GM12878 (cell line): Measurements from ENCODE around the gene MGLL. TPM values are rescaled to one million over a fixed set of nuclear protein-coding genes. Genes with fewer than 3 reads are reported as not detected.

Experiments used
- CBFB ChIP-seq: IDR thresholded peaks from 2 replicates; pipeline ENCODE4 v1.6.1; 2016; ENCODE audit warnings: antibody characterized with exemption, low read depth
- EGR1 ChIP-seq, 2 experiments: IDR thresholded peaks; 1 replicate in 1 of 2; 2 replicates in 1 of 2; pipeline ENCODE4 v1.6.1; 2011 to 2012; ENCODE audit warnings: low read depth in 2 of 2, low read length in 2 of 2, borderline replicate concordance in 1 of 2, mild to moderate bottlenecking in 1 of 2, moderate library complexity in 1 of 2
- MEF2B ChIP-seq: fragments of 450-650 bp; IDR thresholded peaks from 2 replicates; pipeline ENCODE4 v1.6.1; 2018; ENCODE audit warnings: mild to moderate bottlenecking, moderate library complexity; ENCODE audit not compliant: partially characterized antibody, poor library complexity, severe bottlenecking
- MTA3 ChIP-seq: IDR thresholded peaks from 2 replicates; pipeline ENCODE4 v1.6.1; 2012; ENCODE audit warnings: low read length, inconsistent platforms, borderline replicate concordance
- MYB ChIP-seq: fragments of 150-350 bp; IDR thresholded peaks from 2 replicates; pipeline ENCODE4 v1.6.1; 2014; ENCODE audit warnings: mild to moderate bottlenecking, low read depth, low read length, borderline replicate concordance
- NBN ChIP-seq: fragments of 450-650 bp; IDR thresholded peaks from 2 replicates; pipeline ENCODE4 v1.6.1; 2016
- NFIC ChIP-seq: IDR thresholded peaks from 2 replicates; pipeline ENCODE4 v1.6.1; 2012; ENCODE audit warnings: low read depth, mild to moderate bottlenecking, inconsistent platforms, low read length, moderate library complexity
- NRF1 ChIP-seq: conservative IDR thresholded peaks from 2 replicates; pipeline ENCODE4 v1.6.1; 2011; ENCODE audit warnings: mild to moderate bottlenecking, low read depth, low read length, improper control_type of control experiment
- PAX8 ChIP-seq: fragments of 450-650 bp; IDR thresholded peaks from 2 replicates; pipeline ENCODE4 v1.6.1; 2017; ENCODE audit warnings: mild to moderate bottlenecking, moderate library complexity
- POLR2A ChIP-seq: IDR thresholded peaks from 2 replicates; pipeline ENCODE4 v1.6.1; 2011; ENCODE audit warnings: low read depth, mild to moderate bottlenecking, low read length
- POLR2AphosphoS5 ChIP-seq: IDR thresholded peaks from 2 replicates; pipeline ENCODE4 v1.6.1; 2011; ENCODE audit warnings: mild to moderate bottlenecking, low read length, inconsistent platforms
- ZNF217 ChIP-seq: fragments of 450-650 bp; IDR thresholded peaks from 2 replicates; pipeline ENCODE4 v1.6.1; 2017; ENCODE audit warnings: antibody characterized with exemption, mild to moderate bottlenecking
- ZNF687 ChIP-seq: fragments of 450-650 bp; IDR thresholded peaks from 2 replicates; pipeline ENCODE4 v1.6.1; 2017; ENCODE audit warnings: mild to moderate bottlenecking, moderate library complexity
- polyA plus RNA-seq, 11 experiments: library from polyadenylated mRNA; depleted of rRNA in 4 of 11; unstranded in 6 of 11; stranded (reverse) in 5 of 11; fragments of >200 nt; fragmentation: Nextera tagmentation in 4 of 11; fragmentation: Illumina TruSeq in 1 of 11; extraction: Ambion mirVana in 4 of 11; extraction: Trizol in 1 of 11; gene quantifications; 1 replicate in 1 of 11; 2 replicates in 10 of 11; pipeline versions ENCODE4 v1.2.1 to v1.2.3, GENCODE V29; 2011 to 2016; ENCODE audit warnings: inconsistent platforms in 2 of 11, missing spikeins in 2 of 11, low read depth in 1 of 11
- total RNA-seq, 4 experiments: library from RNA; depleted of rRNA in 3 of 4; stranded (reverse); fragments of >200 nt in 3 of 4; fragmentation: Illumina TruSeq in 1 of 4; extraction: Trizol in 1 of 4; gene quantifications; 2 replicates each; pipeline versions ENCODE4 v1.2.1 to v1.2.3, GENCODE V29; 2013 to 2021
- TF ChIP-seq, protein P1 (sequence below): IDR thresholded peaks from 2 replicates; pipeline ENCODE4 v1.6.1; 2011; ENCODE audit warnings: low read depth, low read length, improper control_type of control experiment, borderline replicate concordance
- TF ChIP-seq, protein P2 (sequence below): fragments of 450-650 bp; IDR thresholded peaks from 2 replicates; pipeline ENCODE4 v1.6.1; 2017; ENCODE audit warnings: low read depth, mild to moderate bottlenecking, moderate library complexity
- TF ChIP-seq, protein P3 (sequence below): fragments of 450-650 bp; IDR thresholded peaks from 2 replicates; pipeline ENCODE4 v1.6.1; 2018; ENCODE audit warnings: borderline replicate concordance, mild to moderate bottlenecking; ENCODE audit not compliant: partially characterized antibody
- TF ChIP-seq, protein P4 (sequence below): IDR thresholded peaks from 2 replicates; pipeline ENCODE4 v1.6.1; 2012; ENCODE audit warnings: low read length, inconsistent platforms
- TF ChIP-seq, protein P5 (sequence below): fragments of 450-650 bp; IDR thresholded peaks from 2 replicates; pipeline ENCODE4 v1.6.1; 2016; ENCODE audit warnings: mild to moderate bottlenecking

Gene MGLL
- total and polyA plus RNA-seq, 10 of the 15 experiments (the other 5 are each of a cell fraction or from before 2014, with no cell fraction given) = 44.9 to 177 (median 72.9) TPM

DNA sequence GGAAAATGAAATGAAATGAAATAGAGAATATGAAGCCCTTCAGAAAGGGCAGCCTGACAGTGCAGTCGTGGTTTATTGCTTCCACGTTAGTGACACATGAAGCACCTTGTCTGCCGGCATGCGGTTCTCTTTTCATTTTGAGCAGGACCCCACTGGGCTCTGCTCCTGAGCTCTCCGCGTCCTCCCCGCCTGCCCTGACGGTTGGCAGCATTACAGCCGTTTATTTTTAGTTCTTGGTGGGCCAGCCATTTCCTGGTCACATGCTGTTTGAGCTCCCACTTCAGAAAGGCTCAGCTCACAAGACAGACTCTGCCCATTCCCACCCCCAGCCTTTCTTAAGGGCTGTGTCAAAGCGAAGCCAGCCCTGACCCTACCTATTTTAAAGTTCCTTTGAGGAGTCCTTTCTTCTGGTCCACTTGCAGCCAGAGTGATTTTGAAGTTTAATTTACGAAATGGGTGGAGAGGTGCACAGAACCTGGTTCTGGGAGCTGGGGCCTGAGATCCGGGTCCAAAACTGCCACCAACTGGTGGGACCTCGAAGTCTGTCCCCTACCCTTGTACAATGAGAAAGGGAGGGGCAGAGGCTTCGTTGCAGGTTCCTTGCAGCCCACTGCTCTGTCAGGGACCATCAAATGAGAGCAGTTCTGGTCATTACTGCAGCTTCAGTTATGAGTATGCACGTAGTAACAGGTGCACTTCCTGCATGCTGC lies 60.1 kb downstream of the MGLL start (continued):
- TF ChIP-seq CBFB = no peak
- TF ChIP-seq NRF1 = no peak
- TF ChIP-seq NFIC = no peak
- TF ChIP-seq POLR2AphosphoS5 = peak; percentile 52
- TF ChIP-seq, protein P1, sequence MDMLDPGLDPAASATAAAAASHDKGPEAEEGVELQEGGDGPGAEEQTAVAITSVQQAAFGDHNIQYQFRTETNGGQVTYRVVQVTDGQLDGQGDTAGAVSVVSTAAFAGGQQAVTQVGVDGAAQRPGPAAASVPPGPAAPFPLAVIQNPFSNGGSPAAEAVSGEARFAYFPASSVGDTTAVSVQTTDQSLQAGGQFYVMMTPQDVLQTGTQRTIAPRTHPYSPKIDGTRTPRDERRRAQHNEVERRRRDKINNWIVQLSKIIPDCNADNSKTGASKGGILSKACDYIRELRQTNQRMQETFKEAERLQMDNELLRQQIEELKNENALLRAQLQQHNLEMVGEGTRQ = no peak; the same call in 1 of the 2 replicates
- TF ChIP-seq ZNF687 = peak; percentile 90
- TF ChIP-seq NBN = no peak
- TF ChIP-seq, protein P2, sequence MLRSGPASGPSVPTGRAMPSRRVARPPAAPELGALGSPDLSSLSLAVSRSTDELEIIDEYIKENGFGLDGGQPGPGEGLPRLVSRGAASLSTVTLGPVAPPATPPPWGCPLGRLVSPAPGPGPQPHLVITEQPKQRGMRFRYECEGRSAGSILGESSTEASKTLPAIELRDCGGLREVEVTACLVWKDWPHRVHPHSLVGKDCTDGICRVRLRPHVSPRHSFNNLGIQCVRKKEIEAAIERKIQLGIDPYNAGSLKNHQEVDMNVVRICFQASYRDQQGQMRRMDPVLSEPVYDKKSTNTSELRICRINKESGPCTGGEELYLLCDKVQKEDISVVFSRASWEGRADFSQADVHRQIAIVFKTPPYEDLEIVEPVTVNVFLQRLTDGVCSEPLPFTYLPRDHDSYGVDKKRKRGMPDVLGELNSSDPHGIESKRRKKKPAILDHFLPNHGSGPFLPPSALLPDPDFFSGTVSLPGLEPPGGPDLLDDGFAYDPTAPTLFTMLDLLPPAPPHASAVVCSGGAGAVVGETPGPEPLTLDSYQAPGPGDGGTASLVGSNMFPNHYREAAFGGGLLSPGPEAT = peak; percentile 57; the same call in 1 of the 2 replicates
- TF ChIP-seq, protein P3, sequence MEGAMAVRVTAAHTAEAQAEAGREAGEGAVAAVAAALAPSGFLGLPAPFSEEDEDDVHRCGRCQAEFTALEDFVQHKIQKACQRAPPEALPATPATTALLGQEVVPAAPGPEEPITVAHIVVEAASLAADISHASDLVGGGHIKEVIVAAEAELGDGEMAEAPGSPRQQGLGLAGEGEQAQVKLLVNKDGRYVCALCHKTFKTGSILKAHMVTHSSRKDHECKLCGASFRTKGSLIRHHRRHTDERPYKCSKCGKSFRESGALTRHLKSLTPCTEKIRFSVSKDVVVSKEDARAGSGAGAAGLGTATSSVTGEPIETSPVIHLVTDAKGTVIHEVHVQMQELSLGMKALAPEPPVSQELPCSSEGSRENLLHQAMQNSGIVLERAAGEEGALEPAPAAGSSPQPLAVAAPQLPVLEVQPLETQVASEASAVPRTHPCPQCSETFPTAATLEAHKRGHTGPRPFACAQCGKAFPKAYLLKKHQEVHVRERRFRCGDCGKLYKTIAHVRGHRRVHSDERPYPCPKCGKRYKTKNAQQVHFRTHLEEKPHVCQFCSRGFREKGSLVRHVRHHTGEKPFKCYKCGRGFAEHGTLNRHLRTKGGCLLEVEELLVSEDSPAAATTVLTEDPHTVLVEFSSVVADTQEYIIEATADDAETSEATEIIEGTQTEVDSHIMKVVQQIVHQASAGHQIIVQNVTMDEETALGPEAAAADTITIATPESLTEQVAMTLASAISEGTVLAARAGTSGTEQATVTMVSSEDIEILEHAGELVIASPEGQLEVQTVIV = no peak
- TF ChIP-seq ZNF217 = no peak
- TF ChIP-seq, protein P4, sequence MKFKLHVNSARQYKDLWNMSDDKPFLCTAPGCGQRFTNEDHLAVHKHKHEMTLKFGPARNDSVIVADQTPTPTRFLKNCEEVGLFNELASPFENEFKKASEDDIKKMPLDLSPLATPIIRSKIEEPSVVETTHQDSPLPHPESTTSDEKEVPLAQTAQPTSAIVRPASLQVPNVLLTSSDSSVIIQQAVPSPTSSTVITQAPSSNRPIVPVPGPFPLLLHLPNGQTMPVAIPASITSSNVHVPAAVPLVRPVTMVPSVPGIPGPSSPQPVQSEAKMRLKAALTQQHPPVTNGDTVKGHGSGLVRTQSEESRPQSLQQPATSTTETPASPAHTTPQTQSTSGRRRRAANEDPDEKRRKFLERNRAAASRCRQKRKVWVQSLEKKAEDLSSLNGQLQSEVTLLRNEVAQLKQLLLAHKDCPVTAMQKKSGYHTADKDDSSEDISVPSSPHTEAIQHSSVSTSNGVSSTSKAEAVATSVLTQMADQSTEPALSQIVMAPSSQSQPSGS = no peak
- TF ChIP-seq, protein P5, sequence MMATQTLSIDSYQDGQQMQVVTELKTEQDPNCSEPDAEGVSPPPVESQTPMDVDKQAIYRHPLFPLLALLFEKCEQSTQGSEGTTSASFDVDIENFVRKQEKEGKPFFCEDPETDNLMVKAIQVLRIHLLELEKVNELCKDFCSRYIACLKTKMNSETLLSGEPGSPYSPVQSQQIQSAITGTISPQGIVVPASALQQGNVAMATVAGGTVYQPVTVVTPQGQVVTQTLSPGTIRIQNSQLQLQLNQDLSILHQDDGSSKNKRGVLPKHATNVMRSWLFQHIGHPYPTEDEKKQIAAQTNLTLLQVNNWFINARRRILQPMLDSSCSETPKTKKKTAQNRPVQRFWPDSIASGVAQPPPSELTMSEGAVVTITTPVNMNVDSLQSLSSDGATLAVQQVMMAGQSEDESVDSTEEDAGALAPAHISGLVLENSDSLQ = peak; percentile 42; the same call in 1 of the 2 replicates
- no peak for TF ChIP-seq MYB
- TF ChIP-seq MEF2B = no peak
- no peak for TF ChIP-seq EGR1 (IDR thresholded peaks at IDR 0.05; ENCODE audit: borderline replicate concordance in 1 of 2, low read depth in 2 of 2, low read length in 2 of 2)
- TF ChIP-seq POLR2A = peak; percentile 69
- no peak for TF ChIP-seq MTA3
- TF ChIP-seq PAX8 = 0 out of 2 replicates have a peak, but pooled peaks have one; percentile 50
